Natural killer cell treated with Interleukin-12 subunit alpha and Interleukin-12 subunit beta and Interleukin-15 and Interleukin-18, amount 100 ng/mL, for 72 hours (primary cell): ENCODE results near the gene MYADML2. TPM values are rescaled to one million over a fixed set of nuclear protein-coding genes. Genes with fewer than 3 reads are reported as not detected.

Source experiments
- ATAC-seq, 2 donors: fragments of 150-1000 bp; cut with Tn5 transposase in 1 of 2; sonication (Bioruptor Pico), chemical (Tn5 transposase) in 1 of 2; 2 replicates each; pipeline ENCODE4 v1.10.0; 2021
- DNase-seq: peaks from one replicate; pipeline ENCODE4 v3.0.0; 2022; ENCODE audit warnings: low spot score
- H3K27ac Mint-ChIP-seq, 2 donors: 1 replicate in 1 of 2; 2 replicates in 1 of 2; pipeline ENCODE4 v1.8.0; 2022; ENCODE audit warnings: mixed read lengths in 2 of 2, mild to moderate bottlenecking in 1 of 2, moderate library complexity in 1 of 2
- H3K27me3 Mint-ChIP-seq, 2 donors: 1 replicate in 1 of 2; 2 replicates in 1 of 2; pipeline ENCODE4 v1.8.0; 2022; ENCODE audit warnings: mixed read lengths in 2 of 2
- H3K36me3 Mint-ChIP-seq: one replicate; pipeline ENCODE4 v1.8.0; 2022; ENCODE audit warnings: mixed read lengths
- H3K4me1 Mint-ChIP-seq, 2 donors: 1 replicate in 1 of 2; 2 replicates in 1 of 2; pipeline ENCODE4 v1.8.0; 2022; ENCODE audit warnings: low read depth in 2 of 2, mixed read lengths in 2 of 2, mild to moderate bottlenecking in 1 of 2
- H3K4me3 Mint-ChIP-seq: one replicate; pipeline ENCODE4 v1.8.0; 2022; ENCODE audit warnings: mixed read lengths
- H3K9me3 Mint-ChIP-seq: 2 replicates; pipeline ENCODE4 v1.8.0; 2022; ENCODE audit warnings: mixed read lengths
- total RNA-seq, 2 donors: library from RNA; stranded (reverse); gene quantifications; one replicate each; pipeline ENCODE4 v1.2.3, GENCODE V29; 2022

Gene MYADML2
- total RNA-seq, 2 donors from 2014 or later = not detected

GRCh38 chr17:81904600-81905423 is 42.2 kb downstream of the MYADML2 start:
- Mint-ChIP-seq H3K4me3 (no peak overlapping the region), H3K9me3 (no peaks in the 10 kb centered on the region), H3K4me1 (peaks cover 0 to 5% of the 10 kb centered on the region in 2 donors), H3K27ac (no peak overlapping the region), H3K27me3 (peaks cover 0 to 5% of the 10 kb centered on the region in 2 donors), H3K36me3 (no peaks in the 10 kb centered on the region)
- DNase-seq (no peak), ATAC-seq (no peak)

GRCh38 chr17:81903896-81904599 is 43.0 kb downstream of the MYADML2 start:
- no peak overlapping the region for H3K4me3 Mint-ChIP-seq
- H3K27ac Mint-ChIP-seq = no peak overlapping the region
- no peaks in the 10 kb centered on the region for H3K9me3 Mint-ChIP-seq
- DNase-seq (no peak), ATAC-seq (no peak)
- H3K27me3 Mint-ChIP-seq = peaks cover 0 to 5% of the 10 kb centered on the region in 2 donors
- peaks cover 0 to 5% of the 10 kb centered on the region in 2 donors for H3K4me1 Mint-ChIP-seq
- H3K36me3 Mint-ChIP-seq = no peaks in the 10 kb centered on the region

- no peaks in the 10 kb centered on the region for H3K36me3 Mint-ChIP-seq
- ATAC-seq = no peak
- DNase-seq = no peak
- no peak overlapping the region for H3K27ac Mint-ChIP-seq
- peaks cover 0 to 5% of the 10 kb centered on the region in 2 donors for H3K4me1 Mint-ChIP-seq
- no peaks in the 10 kb centered on the region for H3K9me3 Mint-ChIP-seq
- H3K27me3 Mint-ChIP-seq = peaks cover 0 to 5% of the 10 kb centered on the region in 2 donors
- H3K4me3 Mint-ChIP-seq = no peak overlapping the region
Observed at GRCh38 chr17:81903415-81903831, 43.6 kb downstream of the MYADML2 start.

GRCh38 chr17:81902653-81903414 is 44.2 kb downstream of the MYADML2 start:
- no peaks in the 10 kb centered on the region for H3K36me3 Mint-ChIP-seq
- peaks cover 0 to 5% of the 10 kb centered on the region in 2 donors for H3K4me1 Mint-ChIP-seq
- no peaks in the 10 kb centered on the region for H3K9me3 Mint-ChIP-seq
- no peak overlapping the region for H3K27ac Mint-ChIP-seq
- no peak overlapping the region for H3K4me3 Mint-ChIP-seq
- no peak for DNase-seq
- peak; percentile 22 to 29 for ATAC-seq
- H3K27me3 Mint-ChIP-seq = peaks cover 0 to 5% of the 10 kb centered on the region in 2 donors

GRCh38 chr17:81902023-81902652 is 44.9 kb downstream of the MYADML2 start, which contains the start of gene NPB:
TSS of gene NPB (plus strand) at chr17:81902238. CDS start at chr17:81902278, 40 bp downstream.
- DNase-seq (no peak), ATAC-seq (peak; percentile 64 to 72)
- Mint-ChIP-seq H3K27ac (no peak within 1 kb of the TSS), H3K36me3 (no peaks in the 10 kb centered on the region), H3K4me1 (peaks cover 0 to 5% of the 10 kb centered on the region in 2 donors), H3K27me3 (peaks cover 0 to 5% of the 10 kb centered on the region in 2 donors), H3K4me3 (no peak within 1 kb of the TSS), H3K9me3 (no peaks in the 10 kb centered on the region)

- H3K27me3 Mint-ChIP-seq = peaks cover 0 to 5% of the 10 kb centered on the region in 2 donors
- H3K9me3 Mint-ChIP-seq = no peaks in the 10 kb centered on the region
- H3K4me3 Mint-ChIP-seq = peak overlapping the region; percentile 12
- no peak for DNase-seq
- ATAC-seq = no peak
- no peaks in the 10 kb centered on the region for H3K36me3 Mint-ChIP-seq
- peaks cover 0 to 5% of the 10 kb centered on the region in 2 donors for H3K4me1 Mint-ChIP-seq
- no peak overlapping the region for H3K27ac Mint-ChIP-seq
Observed at GRCh38 chr17:81901167-81902022, 45.6 kb downstream of the MYADML2 start.

GRCh38 chr17:81900181-81900820 is 46.7 kb downstream of the MYADML2 start:
- Mint-ChIP-seq H3K36me3 (no peaks in the 10 kb centered on the region), H3K9me3 (no peaks in the 10 kb centered on the region), H3K4me1 (peaks cover 0 to 7% of the 10 kb centered on the region in 2 donors), H3K27me3 (peaks cover 0 to 5% of the 10 kb centered on the region in 2 donors), H3K27ac (no peak overlapping the region), H3K4me3 (no peak overlapping the region)
- DNase-seq = no peak
- ATAC-seq = no peak

GRCh38 chr17:81899514-81900166 is 47.4 kb downstream of the MYADML2 start:
- ATAC-seq = no peak
- DNase-seq = no peak
- Mint-ChIP-seq H3K4me3 (no peak overlapping the region), H3K27me3 (peaks cover 0 to 5% of the 10 kb centered on the region in 2 donors), H3K9me3 (no peaks in the 10 kb centered on the region), H3K36me3 (no peaks in the 10 kb centered on the region), H3K27ac (no peak overlapping the region), H3K4me1 (peaks cover 0 to 8% of the 10 kb centered on the region in 2 donors)

GRCh38 chr17:81898885-81899284 is 48.1 kb downstream of the MYADML2 start:
- DNase-seq = no peak
- Mint-ChIP-seq H3K36me3 (no peaks in the 10 kb centered on the region), H3K27ac (no peak overlapping the region), H3K27me3 (peaks cover 0 to 5% of the 10 kb centered on the region in 2 donors), H3K4me3 (no peak overlapping the region), H3K4me1 (peaks cover 0 to 8% of the 10 kb centered on the region in 2 donors), H3K9me3 (no peaks in the 10 kb centered on the region)
- ATAC-seq = no peak

- no peak for ATAC-seq
- Mint-ChIP-seq H3K4me3 (no peak overlapping the region), H3K27me3 (peaks cover 0 to 5% of the 10 kb centered on the region in 2 donors), H3K9me3 (no peaks in the 10 kb centered on the region), H3K36me3 (no peaks in the 10 kb centered on the region), H3K4me1 (peaks cover 0 to 8% of the 10 kb centered on the region in 2 donors), H3K27ac (no peak overlapping the region)
- DNase-seq = no peak
Observed at GRCh38 chr17:81898029-81898866, 48.8 kb downstream of the MYADML2 start.

GRCh38 chr17:81895400-81895799 is 51.6 kb downstream of the MYADML2 start:
- ATAC-seq = no peak
- H3K4me1 Mint-ChIP-seq = peaks cover 2 to 8% of the 10 kb centered on the region in 2 donors
- no peaks in the 10 kb centered on the region for H3K9me3 Mint-ChIP-seq
- peaks cover 6% of the 10 kb centered on the region for H3K36me3 Mint-ChIP-seq
- no peaks in the 10 kb centered on the region for H3K27me3 Mint-ChIP-seq
- no peak overlapping the region for H3K4me3 Mint-ChIP-seq
- no peak overlapping the region for H3K27ac Mint-ChIP-seq
- no peak for DNase-seq
